ENCODE data around the gene TSPO2.

The TSPO2 gene

DNA sequence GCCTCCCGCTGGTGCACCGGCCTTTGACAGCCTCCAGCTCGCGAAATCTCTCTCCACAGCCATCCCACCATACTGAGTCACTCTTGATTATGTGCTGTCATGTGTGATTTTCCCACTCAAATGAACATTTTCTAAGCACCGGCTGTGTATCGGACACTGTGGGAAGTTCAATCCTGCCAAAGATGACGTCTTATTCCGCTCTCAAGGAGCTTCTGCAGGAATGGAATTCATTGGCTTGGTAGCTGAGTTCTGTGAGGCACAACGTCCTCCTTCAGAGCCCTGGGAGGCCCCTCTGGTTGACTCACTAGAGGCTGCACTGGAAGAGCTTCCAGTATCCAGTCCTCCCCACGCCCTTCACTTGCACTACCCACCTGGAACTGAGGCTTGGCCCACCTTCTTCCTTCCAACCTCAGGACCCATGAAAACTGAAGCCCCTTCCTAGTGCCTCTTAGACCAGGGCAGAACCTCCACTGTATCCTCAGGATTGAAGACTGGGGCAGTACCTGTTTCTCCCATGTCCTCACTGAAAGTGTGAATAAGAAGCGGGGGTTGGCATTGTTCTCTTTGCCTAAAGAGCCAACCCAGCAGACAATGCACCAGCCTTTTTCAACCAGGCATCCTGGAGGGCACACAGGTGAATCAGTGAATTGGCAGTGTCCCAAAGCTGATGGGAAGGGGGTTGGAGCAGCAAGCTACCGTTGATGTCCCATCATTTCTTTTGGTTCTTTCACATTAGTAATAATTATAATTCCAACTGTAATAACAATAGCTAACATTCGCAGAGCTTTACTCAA is 5.0 kb upstream of the TSPO2 start:
- Mint-ChIP-seq H3K27ac (no peak overlapping the region), H3K9me3 (no peaks in the 10 kb centered on the region), H3K4me1 (peaks cover 20% of the 10 kb centered on the region), H3K27me3 (ENCODE audit: low read depth, poor library complexity) (peaks cover 5% of the 10 kb centered on the region), H3K4me3 (no peak overlapping the region), H3K36me3 (ENCODE audit: low read depth) (no peaks in the 10 kb centered on the region)
- TF ChIP-seq, protein P1, sequence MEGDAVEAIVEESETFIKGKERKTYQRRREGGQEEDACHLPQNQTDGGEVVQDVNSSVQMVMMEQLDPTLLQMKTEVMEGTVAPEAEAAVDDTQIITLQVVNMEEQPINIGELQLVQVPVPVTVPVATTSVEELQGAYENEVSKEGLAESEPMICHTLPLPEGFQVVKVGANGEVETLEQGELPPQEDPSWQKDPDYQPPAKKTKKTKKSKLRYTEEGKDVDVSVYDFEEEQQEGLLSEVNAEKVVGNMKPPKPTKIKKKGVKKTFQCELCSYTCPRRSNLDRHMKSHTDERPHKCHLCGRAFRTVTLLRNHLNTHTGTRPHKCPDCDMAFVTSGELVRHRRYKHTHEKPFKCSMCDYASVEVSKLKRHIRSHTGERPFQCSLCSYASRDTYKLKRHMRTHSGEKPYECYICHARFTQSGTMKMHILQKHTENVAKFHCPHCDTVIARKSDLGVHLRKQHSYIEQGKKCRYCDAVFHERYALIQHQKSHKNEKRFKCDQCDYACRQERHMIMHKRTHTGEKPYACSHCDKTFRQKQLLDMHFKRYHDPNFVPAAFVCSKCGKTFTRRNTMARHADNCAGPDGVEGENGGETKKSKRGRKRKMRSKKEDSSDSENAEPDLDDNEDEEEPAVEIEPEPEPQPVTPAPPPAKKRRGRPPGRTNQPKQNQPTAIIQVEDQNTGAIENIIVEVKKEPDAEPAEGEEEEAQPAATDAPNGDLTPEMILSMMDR (IDR thresholded peaks at IDR 0.05): no peak
- no peak for DNase-seq

DNA sequence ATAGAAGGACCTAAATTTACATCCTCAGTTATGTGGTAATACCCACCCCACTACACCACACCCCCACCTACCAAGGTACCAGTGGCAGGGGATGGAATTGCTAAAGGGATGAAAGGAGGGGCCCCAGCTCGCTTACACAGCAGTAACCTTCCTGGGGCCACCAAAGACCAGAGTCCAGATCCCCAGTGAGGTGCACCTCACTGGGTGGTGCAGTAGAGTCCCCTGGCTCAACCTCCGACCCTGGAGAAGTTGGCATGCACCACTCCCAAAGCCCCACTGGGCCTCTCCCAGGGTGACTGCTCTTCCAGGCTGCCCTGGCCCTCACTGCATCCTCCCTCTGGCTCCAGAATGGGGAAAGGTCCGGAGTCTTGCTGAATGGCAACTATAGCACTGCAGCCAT is 4.1 kb upstream of the TSPO2 start:
- TF ChIP-seq, protein P1 (IDR thresholded peaks at IDR 0.05): no peak
- no peaks in the 10 kb centered on the region for H3K36me3 Mint-ChIP-seq (ENCODE audit: low read depth)
- H3K4me1 Mint-ChIP-seq: peaks cover 20% of the 10 kb centered on the region
- no peak overlapping the region for H3K4me3 Mint-ChIP-seq
- no peaks in the 10 kb centered on the region for H3K9me3 Mint-ChIP-seq
- H3K27me3 Mint-ChIP-seq (ENCODE audit: low read depth, poor library complexity): peaks cover 5% of the 10 kb centered on the region
- DNase-seq: no peak
- no peak overlapping the region for H3K27ac Mint-ChIP-seq

DNA sequence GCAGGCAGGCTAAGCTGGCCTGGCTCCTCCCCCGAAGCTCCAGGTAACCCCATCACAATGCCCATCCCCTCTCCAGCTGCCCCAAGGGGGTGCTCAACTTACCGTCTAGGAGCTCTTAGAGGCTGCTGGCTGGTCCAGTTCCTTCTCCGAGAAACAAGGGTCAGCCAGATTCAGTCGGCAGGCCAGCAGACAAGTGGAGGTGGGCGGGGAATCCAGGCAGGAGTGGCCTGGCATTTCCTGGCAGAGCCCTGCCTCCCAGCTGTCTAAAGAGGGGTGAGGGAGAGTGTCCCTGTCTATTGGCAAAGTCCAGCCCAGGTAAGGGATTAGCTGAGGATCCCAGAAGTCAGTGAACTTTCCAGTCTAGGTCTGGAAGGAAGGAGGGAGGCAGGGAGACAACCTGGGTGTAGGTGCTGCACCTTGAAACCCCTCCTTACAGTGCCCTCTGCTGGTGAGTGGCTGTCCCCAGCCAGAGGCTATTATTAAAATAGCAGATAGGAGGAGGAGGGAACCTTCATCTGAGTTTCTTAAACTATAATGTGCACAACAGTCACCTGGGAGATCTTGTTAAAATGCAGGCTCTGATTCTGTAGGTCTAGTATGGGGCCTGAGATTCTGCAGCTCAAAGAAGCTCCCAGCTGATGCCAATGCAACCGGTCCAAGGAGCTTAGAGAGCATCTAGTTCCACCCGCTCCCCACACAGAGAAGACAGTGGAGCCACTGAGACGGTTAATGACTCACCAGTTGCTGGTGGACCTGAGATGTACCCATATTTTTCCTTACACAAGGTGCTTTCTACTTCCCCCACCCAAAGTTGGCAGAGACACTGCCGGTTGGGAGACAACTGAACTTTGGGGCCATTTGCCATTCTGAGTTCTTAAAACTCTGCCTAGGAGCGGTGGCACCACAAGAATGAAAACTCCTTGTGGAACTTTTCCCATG is 2.9 kb upstream of the TSPO2 start, which contains the start of gene UNC5CL:
TSS of gene UNC5CL (minus strand) at position 162 of the 939 bp plus-strand sequence. CDS start 4,147 bp downstream, outside the sequence.
- Mint-ChIP-seq H3K36me3 (ENCODE audit: low read depth) (no peaks in the 10 kb centered on the region), H3K4me3 (no peak within 1 kb of the TSS), H3K27ac (no peak within 1 kb of the TSS), H3K27me3 (ENCODE audit: low read depth, poor library complexity) (peaks cover 5% of the 10 kb centered on the region), H3K4me1 (peaks cover 20% of the 10 kb centered on the region), H3K9me3 (no peaks in the 10 kb centered on the region)
- TF ChIP-seq, protein P1 (IDR thresholded peaks at IDR 0.05): peak; percentile 66
- peak; percentile 54 for DNase-seq

DNA sequence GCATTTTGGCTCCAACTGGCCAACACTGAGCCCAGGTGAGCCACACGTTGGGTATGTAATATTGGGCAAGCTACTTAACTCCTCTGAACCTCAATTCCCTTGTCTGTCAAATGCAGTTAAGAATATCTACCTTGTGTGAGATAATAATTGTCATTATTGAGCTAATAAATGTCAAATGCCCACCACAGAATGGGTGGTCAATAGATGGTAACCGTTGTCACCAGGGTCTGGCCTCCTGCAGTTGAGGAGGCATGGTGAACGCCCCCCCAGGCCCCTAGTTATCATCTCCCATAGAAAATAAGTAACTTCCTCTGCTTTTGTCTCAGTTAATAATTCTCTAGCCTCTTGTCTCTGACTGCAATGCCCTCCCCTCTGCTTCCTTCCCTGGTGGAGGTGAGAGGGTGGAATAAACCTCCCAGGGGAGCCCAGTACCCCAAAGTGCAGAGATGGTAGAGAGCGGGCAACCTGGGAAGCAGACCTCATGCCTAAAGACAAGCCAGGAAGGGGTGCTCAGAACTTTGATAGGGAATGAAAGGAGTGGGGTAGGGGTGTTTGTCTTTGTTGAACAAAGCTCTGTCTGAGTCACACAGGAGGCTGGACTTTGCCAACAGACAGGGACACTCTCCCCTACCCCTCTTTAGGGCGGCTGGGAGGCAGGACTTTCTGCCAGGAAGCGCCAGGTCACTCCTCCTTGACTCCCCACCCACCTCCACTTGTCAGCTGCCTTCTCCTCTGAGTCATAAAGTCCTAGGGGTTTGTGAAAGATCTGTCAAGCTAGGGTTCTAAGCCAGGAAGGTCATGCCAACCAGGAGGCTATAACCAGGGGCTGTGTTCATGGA is 1.9 kb upstream of the TSPO2 start:
- peaks cover 23% of the 10 kb centered on the region for H3K4me1 Mint-ChIP-seq
- H3K9me3 Mint-ChIP-seq: no peaks in the 10 kb centered on the region
- H3K27me3 Mint-ChIP-seq (ENCODE audit: low read depth, poor library complexity): peaks cover 5% of the 10 kb centered on the region
- no peak for DNase-seq
- H3K27ac Mint-ChIP-seq: no peak overlapping the region
- no peaks in the 10 kb centered on the region for H3K36me3 Mint-ChIP-seq (ENCODE audit: low read depth)
- TF ChIP-seq, protein P1 (IDR thresholded peaks at IDR 0.05): no peak
- H3K4me3 Mint-ChIP-seq: no peak overlapping the region

DNA sequence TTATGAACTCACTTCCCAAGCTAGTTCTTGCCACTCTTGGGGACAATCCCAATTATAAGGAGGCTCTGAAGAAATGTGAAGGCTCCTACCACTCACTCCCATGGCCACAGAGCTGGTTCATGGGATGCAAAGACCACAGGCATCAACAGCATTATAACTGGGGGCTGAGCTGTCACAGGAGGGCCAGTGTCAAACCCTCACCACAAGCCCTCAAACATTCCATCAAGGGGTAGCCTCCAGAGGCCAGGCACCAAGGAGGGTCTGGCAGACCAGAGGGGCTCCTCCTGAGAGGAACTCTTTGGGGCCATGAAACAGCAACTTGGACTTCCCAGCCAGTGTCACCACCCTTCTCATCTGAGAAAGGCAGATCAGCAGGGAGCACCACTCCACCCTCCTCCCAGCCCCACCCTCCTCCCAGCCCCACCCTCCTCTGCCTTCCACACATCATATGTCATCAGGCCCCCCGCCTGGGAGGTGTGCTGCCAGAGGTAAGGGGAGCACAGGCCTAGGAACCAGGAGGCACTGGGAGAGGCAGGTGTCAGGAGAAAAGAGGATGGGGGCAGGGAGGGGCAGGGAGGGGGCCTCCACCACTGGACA is 1.2 kb upstream of the TSPO2 start:
- no peak overlapping the region for H3K27ac Mint-ChIP-seq
- no peak for DNase-seq
- H3K36me3 Mint-ChIP-seq (ENCODE audit: low read depth): no peaks in the 10 kb centered on the region
- no peaks in the 10 kb centered on the region for H3K9me3 Mint-ChIP-seq
- peaks cover 5% of the 10 kb centered on the region for H3K27me3 Mint-ChIP-seq (ENCODE audit: low read depth, poor library complexity)
- TF ChIP-seq, protein P1 (IDR thresholded peaks at IDR 0.05): no peak
- peaks cover 29% of the 10 kb centered on the region for H3K4me1 Mint-ChIP-seq
- no peak overlapping the region for H3K4me3 Mint-ChIP-seq

Data from nephron progenitor cell (in vitro differentiated cells).